Panc1 (cell line): ENCODE results near the gene FAM163B. TPM values are rescaled to one million over a fixed set of nuclear protein-coding genes. Genes with fewer than 3 reads are reported as not detected.

Source experiments
- ATAC-seq: fragments of 200-7000 bp; cut with Tn5 transposase; 2 replicates; pipeline ENCODE4 v1.9.1; 2020; ENCODE audit warnings: mild to moderate bottlenecking, moderate library complexity
- BruUV-seq: library from RNA; stranded (reverse); fragments of 400-500 nt; replicated peaks from 2 replicates; lab custom pipeline; 2021; lab: Mats Ljungman, UMichigan
- CTCF ChIA-PET: fragments of 300-600 bp; sonication (Branson Sonifier 250); formaldehyde crosslinking; loops from one replicate; lab custom pipeline; 2022; ENCODE audit warnings: antibody characterized with exemption; lab: Charles Lee
- POLR2A ChIA-PET: fragments of 300-600 bp; sonication (Branson Sonifier 250); formaldehyde crosslinking; loops from one replicate; lab custom pipeline; 2022; ENCODE audit warnings: antibody characterized with exemption; lab: Charles Lee
- DNase-seq: peaks from one replicate; pipeline ENCODE4 v3.0.0-alpha.2; 2010; ENCODE audit warnings: low read depth, low spot score
- H3K27ac ChIP-seq: 2 replicates; pipeline ENCODE4 v1.5.1; 2011; ENCODE audit warnings: mild to moderate bottlenecking, low read length, inconsistent platforms
- H3K27me3 ChIP-seq: fragments of 200-500 bp; sonication (Bioruptor generic); 2 replicates; pipeline ENCODE4 v1.6.0; 2014; ENCODE audit warnings: low read length, inconsistent platforms; ENCODE audit not compliant: control insufficient read depth, insufficient read depth
- H3K36me3 ChIP-seq: fragments of 200-500 bp; sonication (Bioruptor generic); 2 replicates; pipeline ENCODE4 v1.5.1; 2014; ENCODE audit warnings: inconsistent platforms, mild to moderate bottlenecking, low read length, moderate library complexity; ENCODE audit not compliant: control insufficient read depth, insufficient read depth
- H3K4me1 ChIP-seq: 2 replicates; pipeline ENCODE4 v1.5.1; 2011; ENCODE audit warnings: inconsistent platforms, mild to moderate bottlenecking, low read length, moderate library complexity; ENCODE audit not compliant: control insufficient read depth, insufficient read depth
- H3K4me3 ChIP-seq, 2 experiments: 2 replicates each; pipeline ENCODE4 v1.5.1; 2011 to 2012; ENCODE audit warnings: low read depth in 2 of 2, low read length in 2 of 2, mild to moderate bottlenecking in 2 of 2, inconsistent platforms in 1 of 2, moderate library complexity in 1 of 2
- H3K9me3 ChIP-seq: fragments of 200-500 bp; sonication (Bioruptor generic); 2 replicates; pipeline ENCODE4 v1.5.1; 2014; ENCODE audit warnings: low read depth, mild to moderate bottlenecking, inconsistent platforms, low read length, moderate library complexity; ENCODE audit not compliant: control insufficient read depth, insufficient read depth
- CTCF ChIP-seq: fragments of 450-650 bp; IDR thresholded peaks from 2 replicates; pipeline ENCODE4 v1.5.1; 2017; ENCODE audit warnings: mild to moderate bottlenecking
- POLR2AphosphoS5 ChIP-seq: IDR thresholded peaks from 2 replicates; pipeline ENCODE4 v1.6.1; 2012; ENCODE audit warnings: mild to moderate bottlenecking, low read depth, low read length, moderate library complexity
- REST ChIP-seq, 2 experiments: IDR thresholded peaks; 2 replicates each; pipeline ENCODE4 v1.6.1; 2011 to 2012; ENCODE audit warnings: low read depth in 2 of 2, control low read depth in 1 of 2, low read length in 1 of 2, mild to moderate bottlenecking in 1 of 2, moderate library complexity in 1 of 2; ENCODE audit not compliant: insufficient read depth in 1 of 2
- SIN3A ChIP-seq: IDR thresholded peaks from 2 replicates; pipeline ENCODE4 v1.6.1; 2012; ENCODE audit warnings: low read depth, mild to moderate bottlenecking, low read length, moderate library complexity, borderline replicate concordance; ENCODE audit not compliant: insufficient read depth
- TCF7L2 ChIP-seq: IDR thresholded peaks from 2 replicates; pipeline ENCODE4 v1.6.1; 2011; ENCODE audit warnings: mild to moderate bottlenecking, low read depth, low read length, inconsistent platforms
- in situ Hi-C: cut with HindIII; loops from 2 replicates; pipeline ENCODE4 v1.10.0; 2016; ENCODE audit warnings: low sequenced_read_pairs, low pct_unique_long_range_greater_than_20kb
- intact Hi-C: fragments of 100-400 bp; cut with micrococcal nuclease; formaldehyde crosslinking; loops from one replicate; pipeline ENCODE4 v1.10.0; 2022; ENCODE audit not compliant: unreplicated experiment
- total RNA-seq: library from RNA; stranded (reverse); gene quantifications from one replicate; pipeline ENCODE4 v1.2.1, GENCODE V29; 2021; ENCODE audit not compliant: unreplicated experiment

The FAM163B gene
- total RNA-seq, 1 experiment from 2014 or later, result not detected

GRCh38 chr9:133597316-133597957 lies 11.8 kb downstream of the FAM163B start:
- H3K27me3 ChIP-seq, result no peaks in the 10 kb centered on the region
- no peak overlapping the region for H3K27ac ChIP-seq
- H3K36me3 ChIP-seq, result no peaks in the 10 kb centered on the region
- in situ Hi-C loops, result no loop called here
- ChIA-PET CTCF (no interaction called here), POLR2A (no interaction called here)
- H3K4me1 ChIP-seq, result no peaks in the 10 kb centered on the region
- no TSS peak for BruUV-seq
- intact Hi-C loops, result no loop called here
- ATAC-seq (no peak), DNase-seq (no peak)
- peaks cover 6% of the 10 kb centered on the region for H3K9me3 ChIP-seq
- no peak overlapping the region for H3K4me3 ChIP-seq
- TF ChIP-seq POLR2AphosphoS5, result no peak
- TF ChIP-seq TCF7L2, result no peak
- no peak for TF ChIP-seq SIN3A
- TF ChIP-seq REST (IDR thresholded peaks at IDR 0.05; ENCODE audit: insufficient read depth in 1 of 2, low read depth in 2 of 2, low read length in 1 of 2), result no peak
- no peak for TF ChIP-seq CTCF

- no peak for TF ChIP-seq TCF7L2
- no peak for TF ChIP-seq POLR2AphosphoS5
- H3K36me3 ChIP-seq, result no peaks in the 10 kb centered on the region
- POLR2A ChIA-PET, result no interaction called here
- H3K27ac ChIP-seq, result no peak overlapping the region
- DNase-seq, result no peak
- CTCF ChIA-PET, result no interaction called here
- intact Hi-C loops (no loop called here), in situ Hi-C loops (no loop called here)
- BruUV-seq, result no TSS peak
- H3K4me3 ChIP-seq, result no peak overlapping the region
- no peaks in the 10 kb centered on the region for H3K27me3 ChIP-seq
- peaks cover 6% of the 10 kb centered on the region for H3K9me3 ChIP-seq
- ATAC-seq, result no peak
- no peaks in the 10 kb centered on the region for H3K4me1 ChIP-seq
Measured at GRCh38 chr9:133595910-133596309, 13.3 kb downstream of the FAM163B start.

- Histone ChIP-seq H3K27ac (no peak overlapping the region), H3K27me3 (no peaks in the 10 kb centered on the region), H3K36me3 (no peaks in the 10 kb centered on the region), H3K4me3 (no peak overlapping the region), H3K9me3 (peaks cover 6% of the 10 kb centered on the region), H3K4me1 (no peaks in the 10 kb centered on the region)
- ATAC-seq (no peak), DNase-seq (no peak)
- ChIA-PET CTCF (no interaction called here), POLR2A (no interaction called here)
- in situ Hi-C loops, result no loop called here
- no TSS peak for BruUV-seq
- intact Hi-C loops, result no loop called here
- no peak for TF ChIP-seq TCF7L2
- TF ChIP-seq POLR2AphosphoS5, result no peak
- TF ChIP-seq SIN3A, result no peak
- no peak for TF ChIP-seq CTCF
- no peak for TF ChIP-seq REST (IDR thresholded peaks at IDR 0.05; ENCODE audit: insufficient read depth in 1 of 2, low read depth in 2 of 2, low read length in 1 of 2)
Measured at GRCh38 chr9:133594310-133594709, 14.9 kb downstream of the FAM163B start.
